Femur (tissue), 1 donor: Measurements from ENCODE around the gene RPE.

Source experiments
- DNase-seq: peaks from one replicate; pipeline ENCODE4 v3.0.0-alpha.2; 2017

Gene RPE

DNA sequence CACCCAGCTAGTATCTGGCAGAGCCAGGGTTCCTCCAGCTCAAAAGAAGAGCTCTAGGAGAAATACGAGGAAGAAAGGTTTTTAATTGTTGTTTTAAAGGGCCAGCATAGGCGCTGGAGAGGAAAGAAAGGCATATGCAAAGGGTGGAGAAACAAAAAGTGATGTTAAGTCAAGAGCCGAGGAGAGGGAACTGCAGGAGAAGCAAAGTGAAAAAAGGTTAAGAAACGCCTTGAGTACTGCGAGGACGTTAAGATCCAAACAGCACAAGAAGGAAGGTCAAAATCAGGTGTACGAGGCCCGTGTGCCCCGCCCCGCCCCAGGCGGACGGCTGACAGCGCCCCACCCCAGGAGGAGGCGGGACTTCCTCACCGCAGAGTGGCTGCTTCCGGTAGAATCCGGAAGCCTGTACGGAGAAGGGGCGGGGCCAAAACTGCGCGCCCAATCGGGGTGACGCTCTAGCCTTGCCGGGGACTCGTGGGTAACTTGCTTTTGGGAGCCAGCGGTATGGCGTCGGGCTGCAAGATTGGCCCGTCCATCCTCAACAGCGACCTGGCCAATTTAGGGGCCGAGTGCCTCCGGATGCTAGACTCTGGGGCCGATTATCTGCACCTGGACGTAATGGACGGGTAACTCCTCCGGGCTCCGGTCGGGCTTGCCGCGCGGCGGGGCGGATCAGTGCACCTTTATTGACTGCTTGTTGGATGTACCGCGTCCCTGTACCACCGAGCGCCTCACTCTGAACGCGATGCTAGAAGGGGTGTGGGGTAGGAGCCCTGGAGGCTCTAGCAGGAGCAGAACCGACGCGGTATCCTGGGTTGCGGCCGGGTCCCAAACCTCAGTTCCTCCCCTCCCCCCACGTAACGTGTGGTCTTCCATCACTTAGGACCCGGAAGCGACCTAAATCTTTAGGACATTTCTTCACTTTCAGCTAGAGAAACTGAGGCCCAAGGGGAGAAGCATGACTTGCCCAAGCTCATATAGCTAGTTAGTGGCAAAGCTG, at the start of gene RPE:
RPE (plus strand) TSS at position 481 of the 1,000 bp plus-strand sequence; CDS start at position 505, 24 bp downstream.
- peak; percentile 97 for DNase-seq

DNA sequence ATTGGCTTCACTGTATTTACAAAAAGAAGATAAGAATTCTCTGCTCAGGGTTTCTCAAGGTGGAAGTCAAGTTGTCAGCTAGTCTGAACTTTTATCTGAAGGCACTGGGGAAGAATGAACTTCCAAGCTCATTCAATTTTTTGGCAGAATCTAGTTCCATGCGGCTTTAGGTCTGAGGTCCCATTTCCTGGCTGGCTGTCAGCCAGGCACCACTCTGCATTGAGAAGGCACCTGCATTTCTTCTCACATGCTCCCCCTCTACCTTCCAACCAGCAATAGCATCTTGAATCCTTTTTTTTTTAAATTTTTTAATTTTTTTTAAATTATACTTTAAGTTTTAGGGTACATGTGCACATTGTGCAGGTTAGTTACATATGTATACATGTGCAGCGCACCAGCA, 46.2 kb upstream of the RPE start:
- DNase-seq = no peak

- no peak for DNase-seq
Measured at GRCh38 chr2:209958016-209958415, 44.4 kb upstream of the RPE start.

GRCh38 chr2:209960045-209960444, 42.4 kb upstream of the RPE start:
- DNase-seq = no peak

DNA sequence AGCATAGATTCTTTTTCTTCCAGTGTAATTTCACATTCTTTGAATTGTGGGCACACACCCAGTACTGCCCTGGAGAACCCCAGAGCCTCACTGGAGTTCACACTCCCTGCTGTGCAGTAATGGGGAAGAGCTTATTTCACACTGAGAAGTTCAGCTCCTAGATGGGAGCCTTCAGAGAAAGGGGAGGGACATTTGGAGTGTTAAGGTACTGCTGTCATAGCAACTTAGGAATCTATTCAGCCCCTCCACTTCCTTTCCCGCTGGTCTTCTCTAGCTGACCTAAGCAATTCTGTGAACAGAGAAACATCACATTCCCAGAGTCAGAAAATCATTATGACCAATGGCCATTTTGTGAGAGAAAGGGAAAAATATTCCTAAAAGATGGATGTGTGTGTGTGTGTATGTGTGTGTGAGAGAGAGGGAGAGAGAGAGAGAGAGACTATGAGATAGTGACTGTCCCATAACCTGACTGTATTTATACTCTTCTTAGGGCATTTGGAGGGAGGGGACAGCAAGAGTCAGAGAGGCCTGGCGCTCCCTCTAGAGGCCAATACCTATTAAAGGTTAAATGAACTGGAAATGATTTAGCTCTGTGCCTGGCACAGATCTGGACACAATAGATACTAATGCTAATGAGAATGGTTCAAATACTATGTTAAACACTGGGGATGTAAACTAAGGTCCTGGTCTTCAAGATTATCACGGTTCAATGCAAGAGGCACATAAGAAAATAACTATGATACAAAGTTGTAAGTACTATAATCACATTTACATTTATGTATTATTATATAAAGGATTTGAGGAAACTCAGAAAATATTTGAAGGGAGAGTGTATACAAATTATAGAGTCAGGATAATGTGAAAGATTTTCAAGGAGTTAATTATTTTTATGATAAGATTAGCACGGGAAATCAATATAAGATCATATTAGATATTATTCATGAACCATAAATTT, 41.5 kb upstream of the RPE start:
- DNase-seq = peak; percentile 41

DNA sequence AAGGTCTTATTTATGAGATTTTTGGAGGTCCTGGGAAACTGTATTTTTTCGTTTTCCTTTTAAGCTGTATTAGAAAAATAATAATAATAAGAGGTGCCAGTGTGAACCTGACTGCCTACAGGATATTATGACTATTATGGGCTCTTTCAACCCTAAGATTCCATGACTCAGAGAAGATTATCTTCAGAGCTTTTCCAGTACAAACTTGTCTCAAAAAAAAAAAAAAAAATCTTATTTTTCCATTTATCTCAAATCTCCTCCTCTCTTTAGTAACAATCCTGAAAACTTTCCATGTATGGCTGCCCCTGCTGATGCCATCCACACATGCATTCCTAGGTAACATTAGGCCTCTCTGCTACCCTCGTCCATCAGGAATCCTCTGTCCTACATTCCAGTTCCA, 36.7 kb upstream of the RPE start:
- DNase-seq = no peak

- no peak for DNase-seq
Measured at GRCh38 chr2:209969692-209970091, 32.7 kb upstream of the RPE start.

- DNase-seq = no peak
Measured at GRCh38 chr2:209970271-209970670, 32.2 kb upstream of the RPE start.

- DNase-seq = no peak
Measured at GRCh38 chr2:209970711-209971110, 31.7 kb upstream of the RPE start.

DNA sequence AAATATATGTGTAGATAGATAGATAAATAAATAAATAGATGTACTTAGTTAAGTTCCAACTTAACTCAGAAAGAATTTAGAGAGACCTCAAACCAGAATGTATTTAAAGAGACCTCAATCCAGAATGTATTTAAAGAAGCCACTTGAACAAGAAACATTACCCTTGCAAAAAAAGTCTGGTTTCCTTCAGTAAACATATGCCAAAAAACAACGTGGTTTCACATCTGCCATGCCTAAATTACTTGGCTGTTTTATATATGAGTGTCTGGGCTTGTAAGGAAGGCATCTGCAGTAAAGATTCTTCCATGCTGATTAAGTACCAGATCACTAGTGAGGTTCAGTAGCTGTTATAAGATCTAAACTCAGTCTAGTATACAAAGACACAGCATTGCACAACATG, 29.1 kb upstream of the RPE start:
- no peak for DNase-seq

GRCh38 chr2:209974576-209974975, 27.9 kb upstream of the RPE start:
- no peak for DNase-seq

GRCh38 chr2:209976698-209977385, 25.6 kb upstream of the RPE start:
- DNase-seq = no peak

- DNase-seq = no peak
Measured at GRCh38 chr2:209977386-209978239, 24.8 kb upstream of the RPE start.

DNA sequence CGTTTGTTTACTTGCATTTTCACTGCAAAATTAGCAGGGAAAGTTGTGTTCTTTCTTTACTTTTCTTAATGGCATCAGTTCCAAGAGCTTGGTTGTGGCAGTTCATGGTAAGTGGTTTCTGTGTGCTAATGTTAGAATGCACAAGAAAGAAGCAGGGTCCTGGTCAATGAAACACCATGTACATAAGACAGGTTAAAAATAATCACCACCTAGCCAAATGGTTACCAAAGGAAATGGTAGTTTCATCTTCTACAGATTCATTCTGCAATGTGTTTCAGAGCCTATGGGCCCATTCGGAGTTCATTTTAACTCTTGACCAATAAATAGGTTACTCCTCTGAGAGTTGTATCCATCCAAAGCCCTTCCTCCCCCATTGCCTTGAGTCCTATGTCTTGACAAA, 18.1 kb upstream of the RPE start:
- DNase-seq = no peak

- no peak for DNase-seq
Measured at GRCh38 chr2:209985874-209986273, 16.6 kb upstream of the RPE start.

DNA sequence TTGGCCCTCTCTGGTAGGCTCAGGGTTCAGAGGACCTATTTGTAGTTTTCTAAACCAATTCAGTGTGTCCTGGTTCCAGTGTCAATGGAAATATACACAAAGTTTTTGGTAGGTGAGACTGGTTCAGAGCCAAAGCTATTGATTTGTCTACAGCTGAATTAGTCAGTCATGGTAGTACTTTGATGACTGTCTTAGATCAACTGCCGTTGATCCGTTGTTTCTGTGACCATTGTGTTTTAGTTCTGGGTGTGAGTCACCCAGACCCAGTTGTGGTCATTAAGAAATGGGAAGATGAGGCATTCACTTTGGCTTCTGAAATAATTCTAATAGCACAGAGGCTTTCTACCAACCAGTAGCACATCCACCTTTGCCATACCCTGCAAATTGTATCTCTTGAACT, 16.0 kb upstream of the RPE start:
- no peak for DNase-seq

DNA sequence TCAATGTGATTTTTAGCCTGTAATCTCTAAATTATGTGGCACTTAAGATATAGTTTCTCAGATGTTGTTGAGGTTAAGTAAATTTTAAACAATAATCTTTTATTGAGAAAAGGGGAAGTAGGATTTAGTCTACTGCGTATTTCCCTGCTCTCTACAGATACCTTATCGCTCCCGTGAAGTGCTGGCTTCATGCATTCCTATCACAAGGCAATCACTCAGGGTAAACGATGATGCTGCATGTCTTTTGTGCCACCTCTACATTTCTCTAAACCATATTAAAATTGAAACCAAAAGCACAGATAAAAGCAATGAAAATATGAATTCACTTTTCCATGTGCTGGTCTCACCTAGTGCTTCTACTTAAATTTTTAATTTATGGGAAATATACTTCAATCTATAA, 14.4 kb upstream of the RPE start:
- DNase-seq = no peak

- no peak for DNase-seq
Measured at GRCh38 chr2:209990838-209991237, 11.6 kb upstream of the RPE start.

GRCh38 chr2:209993968-209994367, 8.5 kb upstream of the RPE start:
- no peak for DNase-seq

- no peak for DNase-seq
Measured at GRCh38 chr2:209998596-209998995, 3.8 kb upstream of the RPE start.

GRCh38 chr2:210000464-210001324, 1.7 kb upstream of the RPE start:
- no peak for DNase-seq
